Muscle of arm (tissue), 12 donors: ENCODE data around the gene KCNN1. TPM values are rescaled to one million over a fixed set of nuclear protein-coding genes. Genes with fewer than 3 reads are reported as not detected.

Source experiments
- DNase-seq: peaks from one replicate; pipeline ENCODE4 v3.0.0-alpha.2; 2013
- polyA plus RNA-seq, 12 donors: library from polyadenylated mRNA; unstranded; fragments of 120-200 nt; gene quantifications; one replicate each; pipeline ENCODE4 v1.2.1, GENCODE V29; 2013; ENCODE audit not compliant: insufficient read length in 12 of 12

KCNN1 gene
- polyA plus RNA-seq, 12 donors = 0.56 to 6.9 (median 1.0) TPM; not detected in 2

DNA sequence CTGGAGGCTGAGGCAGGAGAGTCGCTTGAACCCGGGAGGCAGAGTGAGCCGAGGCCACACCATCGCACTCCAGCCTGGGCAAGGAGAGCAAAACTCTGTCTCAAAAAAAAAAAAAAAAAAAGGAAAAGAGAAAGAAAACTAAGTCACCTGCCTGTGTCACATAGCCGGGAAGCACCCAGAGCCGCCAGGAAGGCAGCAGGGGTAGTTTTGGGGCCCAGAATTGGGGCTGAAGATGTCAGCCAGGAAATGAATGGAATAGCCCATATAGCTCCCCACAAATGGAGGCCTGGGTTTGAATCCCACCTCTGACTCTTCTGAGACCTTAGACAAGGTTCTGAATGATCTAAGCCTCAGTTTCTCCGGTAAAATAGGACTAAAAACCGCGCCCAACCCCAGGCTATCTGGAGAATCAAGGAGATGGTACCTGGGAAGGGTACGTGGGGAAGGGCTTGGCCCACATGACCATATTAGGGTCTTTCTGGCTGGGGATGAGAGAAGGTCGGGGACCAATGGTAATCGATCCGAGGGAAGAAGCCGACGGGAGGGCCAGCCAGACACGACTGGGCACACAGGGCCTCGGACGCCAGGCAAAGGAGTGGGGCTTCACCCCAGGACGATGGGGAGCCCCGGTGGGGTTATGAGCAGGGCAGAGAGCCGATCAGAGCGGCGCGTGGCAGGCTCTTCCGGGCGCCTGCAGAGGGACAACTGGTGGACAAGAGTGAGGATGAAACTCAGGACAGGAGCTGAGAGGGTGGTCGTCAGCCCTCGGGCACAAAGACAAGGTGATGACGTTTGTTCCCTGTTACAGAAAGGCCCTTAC, 19.7 kb upstream of the KCNN1 start:
- no peak for DNase-seq

DNA sequence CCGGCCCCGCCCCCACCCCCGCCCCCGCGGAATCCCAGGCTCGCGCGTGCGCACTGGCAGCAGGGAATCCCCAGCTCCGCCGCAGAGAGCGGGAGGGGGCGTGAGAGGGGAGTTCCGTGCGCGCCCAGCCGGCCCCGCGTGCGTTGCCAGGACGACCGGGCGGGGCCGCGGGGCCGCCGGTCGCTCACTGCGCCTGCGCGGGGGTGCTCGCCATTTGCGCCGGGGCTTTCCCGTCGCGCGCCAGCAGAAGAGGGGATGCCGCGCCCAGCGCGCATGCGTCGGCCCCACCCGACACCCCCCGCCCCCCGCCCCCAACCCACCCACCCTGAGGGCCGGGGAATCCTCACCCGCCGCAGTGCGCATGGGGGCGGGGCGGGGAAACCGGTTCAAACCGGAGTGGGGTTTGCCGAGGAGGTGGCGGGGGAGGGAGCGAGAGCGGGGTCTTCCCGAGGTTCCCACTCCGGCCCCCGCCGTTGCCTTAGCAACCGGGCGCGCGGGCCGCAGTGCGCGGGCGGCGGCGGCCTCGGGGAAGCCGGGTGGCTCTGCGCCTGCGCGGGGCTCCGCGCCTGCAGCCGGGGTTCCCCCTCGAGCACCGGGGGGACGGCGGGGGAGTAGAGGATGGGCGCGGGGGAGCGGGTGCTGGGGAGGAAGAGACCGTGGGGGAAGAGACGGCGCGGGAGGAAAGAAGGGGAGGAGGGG, 18.9 kb upstream of the KCNN1 start:
- DNase-seq = peak; percentile 93

DNA sequence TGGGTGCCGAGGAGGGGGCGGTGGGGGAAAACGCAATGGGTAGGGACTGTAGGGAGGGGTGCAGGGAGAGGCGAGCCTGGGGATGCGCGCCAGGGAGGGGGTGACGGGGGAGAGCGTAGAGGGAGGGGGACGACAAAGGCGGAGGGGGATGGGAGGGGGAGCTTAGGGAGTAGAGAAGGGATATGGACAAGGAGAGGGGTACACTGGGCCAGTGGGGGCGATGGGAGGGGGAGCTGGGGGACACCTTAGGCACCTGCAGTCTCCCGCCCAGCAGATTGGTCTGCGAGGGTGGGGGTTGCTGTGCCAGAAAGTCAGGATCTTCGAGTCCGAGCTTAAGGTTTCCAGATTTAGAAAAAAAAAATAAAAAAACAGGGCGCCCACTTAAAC, 18.4 kb upstream of the KCNN1 start:
- peak; percentile 48 for DNase-seq

DNA sequence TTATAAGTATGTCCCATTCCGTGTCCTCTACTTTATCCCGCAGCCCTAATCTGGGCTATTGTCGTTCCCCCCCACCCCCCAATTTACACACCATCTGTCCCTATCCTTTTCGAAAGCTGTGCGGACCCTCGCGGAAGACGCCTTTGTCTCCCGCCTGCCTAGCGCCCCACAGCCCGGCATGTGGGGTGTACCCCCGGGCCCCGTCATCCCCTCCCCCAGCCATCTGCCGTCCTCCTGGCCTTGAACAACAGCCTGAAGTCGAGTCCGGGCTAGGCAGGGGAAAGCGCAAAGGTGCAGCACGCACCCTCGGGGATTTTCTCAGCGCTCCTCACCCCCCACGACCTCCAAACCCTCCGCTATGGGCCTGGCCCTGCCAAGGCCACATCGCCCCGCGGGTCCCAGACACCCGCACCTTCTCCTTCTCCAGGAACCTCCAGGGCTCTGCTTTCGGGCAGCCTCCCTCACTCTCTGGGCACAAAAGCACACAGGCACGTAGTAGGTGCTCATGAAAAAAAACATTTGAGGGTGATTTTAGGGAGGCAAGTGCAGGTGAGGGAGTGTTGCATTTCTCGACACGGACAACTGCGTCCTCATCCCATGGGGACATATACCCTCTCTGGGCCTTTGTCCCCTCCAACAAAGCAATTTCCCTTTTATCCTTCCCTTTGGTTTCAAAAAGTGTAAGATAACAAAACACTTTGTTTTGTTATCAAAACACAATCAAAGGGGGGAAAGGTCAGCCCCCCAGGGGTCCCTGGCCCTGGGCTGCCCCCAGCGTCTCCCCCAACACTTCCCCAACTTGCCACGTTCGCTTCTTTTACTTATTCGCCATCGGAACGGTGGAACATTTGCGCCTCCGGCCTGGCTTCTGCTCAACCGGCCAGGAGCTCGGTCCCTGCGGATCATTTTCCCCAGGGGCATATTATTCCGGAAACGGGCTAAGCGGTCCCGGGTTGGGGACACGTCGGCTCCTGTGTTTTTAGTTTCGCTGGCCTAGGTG, 17.7 kb upstream of the KCNN1 start:
- no peak for DNase-seq

DNA sequence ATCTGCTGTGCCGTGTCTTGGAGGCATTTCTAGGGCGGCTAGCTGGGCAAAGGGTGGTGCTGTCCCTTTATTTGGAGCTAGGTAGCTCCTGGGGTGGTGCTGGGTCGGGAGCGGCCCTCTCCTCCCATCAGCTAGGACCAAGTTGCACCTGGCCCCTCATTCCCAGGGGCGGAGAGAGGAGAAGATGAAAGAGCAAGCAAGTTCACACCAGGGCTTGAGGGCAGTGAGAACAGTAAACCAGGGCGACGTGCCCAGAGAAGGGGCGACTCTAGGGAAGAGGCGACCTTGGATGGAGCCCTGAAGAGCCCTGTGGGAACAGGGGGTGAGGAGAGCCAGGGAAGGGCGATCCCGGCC, 17.0 kb upstream of the KCNN1 start:
- DNase-seq = no peak

DNA sequence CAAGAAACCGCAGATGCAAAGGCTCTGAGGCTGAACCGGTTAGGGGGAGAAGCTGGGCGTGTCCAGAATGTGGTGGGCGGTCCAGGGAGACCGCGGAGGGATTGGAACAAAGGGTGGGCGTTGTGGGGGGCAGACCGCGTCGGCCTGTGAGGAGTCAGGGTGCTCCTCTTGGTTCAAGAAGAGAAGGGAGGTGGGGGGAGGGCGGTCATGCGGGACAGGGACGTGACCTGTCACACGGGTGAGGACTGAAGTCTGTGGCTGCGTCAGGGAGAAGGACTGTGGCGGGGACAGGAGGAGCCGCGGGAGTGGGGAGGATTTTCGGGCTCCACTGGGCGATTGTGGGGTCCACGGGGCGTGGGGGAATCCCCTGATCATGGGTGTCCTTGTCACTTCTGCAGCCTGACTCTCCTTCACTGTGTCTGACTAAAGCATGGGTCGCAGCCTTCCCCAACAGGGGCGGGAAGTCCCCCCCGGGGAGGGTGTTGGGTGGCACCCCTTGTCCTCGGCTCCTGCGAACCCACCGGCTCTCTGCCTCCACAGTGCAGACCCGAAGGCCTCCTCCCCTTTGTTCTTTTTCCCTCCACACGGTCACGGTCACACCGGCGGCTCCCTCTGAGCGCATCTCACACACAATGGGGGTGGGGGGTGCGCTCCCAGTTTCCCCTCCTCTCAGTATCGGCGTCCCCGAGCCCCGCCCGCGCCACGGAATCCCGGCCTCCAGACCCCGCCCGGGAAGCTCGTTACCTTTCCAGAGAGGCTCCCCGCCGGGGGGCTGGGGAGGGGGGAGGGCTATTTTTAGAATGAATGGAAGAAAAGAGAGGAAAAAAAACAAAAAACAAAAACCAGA, 16.4 kb upstream of the KCNN1 start:
- no peak for DNase-seq

DNA sequence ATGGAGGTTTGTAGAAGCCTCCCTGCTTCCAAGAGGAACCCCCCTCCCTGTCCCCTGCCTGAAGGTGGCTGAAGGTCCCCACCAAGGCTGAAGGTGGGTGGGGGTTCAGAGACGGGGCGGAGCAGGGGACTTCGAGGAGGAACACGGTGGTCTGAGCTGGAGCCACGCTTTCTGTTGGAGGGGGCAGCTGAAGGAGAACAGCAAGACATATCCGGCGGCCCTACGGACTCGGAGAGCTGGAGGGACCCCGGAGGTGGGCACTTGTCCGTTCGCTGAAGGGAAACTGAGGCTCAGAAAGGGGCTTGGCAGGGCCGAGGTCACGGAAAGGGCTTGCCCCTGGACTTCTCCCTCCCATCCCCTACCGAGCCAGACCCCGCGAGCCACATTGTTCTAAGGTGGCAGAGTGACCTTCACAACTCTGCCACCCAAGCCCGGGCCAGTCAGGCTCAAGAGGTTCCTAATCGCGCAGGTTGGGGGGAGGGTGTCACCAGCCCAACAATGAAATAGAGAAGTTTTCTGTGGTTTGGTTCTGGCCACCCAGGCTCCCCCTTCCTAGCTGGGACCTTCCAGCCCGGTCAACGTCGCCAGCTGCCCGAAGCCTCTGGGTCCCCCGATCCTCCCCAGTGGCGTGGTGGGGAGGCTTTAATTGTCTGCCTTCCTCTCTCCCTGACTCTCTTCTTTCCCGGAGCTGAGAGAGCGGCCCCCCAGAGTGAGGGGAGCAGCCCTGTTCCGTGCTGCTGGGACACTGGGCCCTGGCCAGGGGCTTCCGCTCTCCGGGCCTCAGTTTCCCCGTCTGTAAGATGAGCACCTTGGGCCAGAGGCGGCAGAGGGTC, 15.5 kb upstream of the KCNN1 start:
- DNase-seq = no peak

DNA sequence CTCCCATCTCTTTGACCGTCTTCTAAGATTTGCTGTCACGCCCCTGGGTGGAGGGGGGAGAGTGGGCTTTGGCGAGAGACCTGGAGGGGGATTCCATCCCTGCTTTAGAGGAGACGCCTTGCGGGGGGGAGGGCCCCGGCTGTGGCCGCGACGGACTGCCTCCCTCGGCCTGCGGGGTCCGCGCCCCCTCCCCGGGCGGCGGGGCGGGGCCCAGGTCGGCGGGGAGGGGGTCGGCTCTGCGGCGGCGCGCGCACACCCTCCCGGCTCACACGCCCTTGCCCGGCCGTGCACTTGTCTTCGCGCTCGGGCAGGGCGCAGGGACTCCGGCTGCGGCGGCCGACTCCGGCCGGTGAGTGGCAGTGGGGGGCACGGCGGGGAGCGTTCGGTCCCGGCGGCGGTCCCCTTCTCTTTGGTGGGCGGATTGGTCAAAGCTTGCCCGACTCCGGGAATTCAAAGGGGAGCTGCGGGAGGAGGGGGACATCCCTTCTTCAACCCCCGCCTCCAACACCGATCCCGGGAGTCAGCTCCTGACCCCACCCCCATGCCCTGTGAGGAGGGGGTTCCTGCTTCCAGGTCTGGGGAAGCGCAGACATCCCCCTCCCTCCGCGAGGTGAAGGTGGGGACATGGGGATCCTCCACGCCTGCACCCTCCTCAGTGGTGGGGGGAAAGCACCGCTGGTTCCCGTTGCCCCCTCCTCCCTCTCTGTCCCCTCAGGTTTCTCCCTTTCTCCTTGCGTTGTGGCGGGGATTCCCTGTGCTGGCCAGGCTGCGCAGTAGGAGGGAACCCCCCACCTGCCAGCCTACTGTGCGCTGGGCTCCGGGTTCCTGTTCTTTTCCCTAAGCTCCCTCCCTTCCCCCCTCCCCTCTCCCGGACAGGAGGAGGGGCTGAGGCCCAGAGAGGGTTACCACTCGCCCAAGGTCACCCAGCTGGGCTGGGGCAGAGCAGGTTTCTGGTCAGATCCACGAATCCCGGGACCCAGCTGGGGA, 14.6 kb upstream of the KCNN1 start:
- DNase-seq = no peak

DNA sequence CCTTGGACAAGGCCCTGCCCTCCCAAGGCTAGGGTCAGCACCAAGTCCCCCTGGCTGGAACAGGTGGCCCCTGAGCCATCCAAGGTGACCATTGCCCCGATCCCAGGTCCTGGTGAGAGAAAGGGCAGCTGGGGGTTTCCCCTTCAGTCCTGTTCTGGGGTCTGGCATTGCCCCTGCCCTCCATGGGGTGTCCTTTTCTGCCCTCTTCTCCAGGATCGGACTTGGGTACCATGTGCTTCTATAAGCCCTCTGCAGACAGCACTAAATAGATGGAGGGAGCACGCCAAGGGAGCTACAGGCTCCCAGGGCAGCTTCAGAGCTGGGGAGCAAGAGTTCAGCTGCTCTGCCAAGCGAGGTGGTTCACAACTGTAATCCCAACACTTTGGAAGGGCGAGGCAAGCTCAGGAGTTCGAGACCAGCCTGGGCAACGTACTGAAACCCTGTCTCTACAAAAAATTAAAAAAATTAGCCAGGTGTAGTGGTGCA, 13.5 kb upstream of the KCNN1 start:
- no peak for DNase-seq

DNA sequence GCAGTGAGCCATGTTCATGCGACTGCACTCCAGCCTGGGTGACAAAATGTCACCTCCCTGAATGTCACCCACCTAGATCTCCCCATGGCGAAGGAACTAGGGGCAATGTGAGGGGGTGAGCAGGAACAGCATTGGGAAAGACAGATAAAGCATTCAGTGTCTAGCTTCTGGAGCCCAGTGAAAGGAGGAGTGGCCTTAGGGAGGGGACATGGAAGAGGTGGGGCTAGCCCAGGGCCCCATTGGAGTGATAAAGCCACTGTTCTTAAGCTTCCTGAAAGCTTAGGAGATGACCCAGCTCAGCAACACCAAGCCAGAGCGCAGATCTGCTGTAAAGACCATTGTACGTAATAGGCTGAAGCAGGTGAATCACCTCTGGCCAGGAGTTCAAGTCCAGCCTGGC, 13.0 kb upstream of the KCNN1 start:
- no peak for DNase-seq

DNA sequence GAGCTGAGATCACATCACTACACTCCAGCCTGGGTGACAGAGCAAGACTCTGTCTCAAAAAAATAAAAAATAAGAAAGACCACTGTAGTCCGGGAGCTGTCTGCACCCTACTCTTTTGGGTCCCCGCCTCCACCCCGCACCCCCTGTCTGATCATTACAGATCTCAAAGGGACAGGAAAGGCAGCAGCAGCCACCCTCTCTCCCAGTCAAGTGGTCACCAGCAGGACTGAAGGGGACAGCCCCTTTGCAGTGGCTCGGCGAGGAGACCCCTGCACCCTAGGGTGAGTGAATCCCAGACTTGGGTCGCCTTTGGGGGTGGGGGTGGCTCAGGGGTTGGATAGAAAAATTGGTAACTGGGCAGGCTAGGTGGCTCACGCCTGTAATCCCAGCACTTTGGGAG, 12.5 kb upstream of the KCNN1 start:
- DNase-seq = no peak

DNA sequence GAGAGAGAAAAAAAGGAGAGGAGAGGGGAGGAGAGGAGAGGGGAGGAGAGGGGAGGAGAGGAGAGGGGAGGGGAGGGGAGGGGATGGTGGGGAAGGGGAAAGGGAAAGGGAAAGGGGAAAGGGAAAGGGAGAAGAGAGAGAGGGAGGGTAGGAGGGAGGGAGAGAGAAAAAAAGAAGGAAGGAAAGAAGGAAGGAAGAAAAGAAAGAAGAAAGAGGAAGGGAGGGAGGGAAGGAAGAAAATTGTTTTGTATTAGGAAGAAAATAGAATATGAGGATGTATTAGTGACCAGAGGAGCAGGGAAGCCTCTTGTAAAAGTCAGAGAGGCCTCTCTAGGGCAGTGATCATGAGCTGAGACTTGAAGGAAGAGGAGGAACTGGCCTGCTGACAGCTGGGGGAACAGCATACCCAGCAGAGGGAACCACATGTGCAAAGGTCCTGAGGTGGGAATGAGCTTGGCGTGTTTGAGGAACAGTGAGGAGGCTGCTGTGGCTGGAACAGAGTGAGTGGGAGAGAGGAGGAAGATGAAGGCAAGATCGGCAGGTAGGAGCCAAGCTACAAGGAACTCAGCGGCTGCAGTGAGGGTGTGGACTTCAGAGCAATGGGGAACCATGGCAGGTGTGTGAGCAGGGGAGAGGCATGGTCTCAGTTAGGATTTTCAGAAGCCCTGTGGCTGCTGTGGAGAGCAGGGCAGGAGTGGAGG, 9.6 kb upstream of the KCNN1 start:
- no peak for DNase-seq

DNA sequence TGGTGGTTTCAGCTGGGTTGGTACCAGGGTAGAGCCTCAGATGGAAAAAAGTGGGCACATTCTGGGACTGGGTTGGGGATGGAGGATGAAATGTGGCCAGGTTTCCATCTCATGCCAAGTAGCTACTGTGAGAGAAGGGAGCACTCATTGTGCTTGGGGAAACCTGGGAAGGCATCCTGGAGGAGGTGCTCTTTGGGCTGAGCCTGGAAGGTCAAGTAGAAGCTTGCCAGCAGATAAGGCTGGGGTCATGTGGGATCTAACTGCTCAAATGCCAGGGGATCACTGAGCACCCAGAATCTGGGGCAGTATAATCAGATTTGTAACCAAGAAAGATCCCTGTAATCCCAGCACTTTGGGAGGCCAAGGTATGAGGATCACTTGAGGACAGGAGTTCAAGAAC, 9.0 kb upstream of the KCNN1 start:
- no peak for DNase-seq

DNA sequence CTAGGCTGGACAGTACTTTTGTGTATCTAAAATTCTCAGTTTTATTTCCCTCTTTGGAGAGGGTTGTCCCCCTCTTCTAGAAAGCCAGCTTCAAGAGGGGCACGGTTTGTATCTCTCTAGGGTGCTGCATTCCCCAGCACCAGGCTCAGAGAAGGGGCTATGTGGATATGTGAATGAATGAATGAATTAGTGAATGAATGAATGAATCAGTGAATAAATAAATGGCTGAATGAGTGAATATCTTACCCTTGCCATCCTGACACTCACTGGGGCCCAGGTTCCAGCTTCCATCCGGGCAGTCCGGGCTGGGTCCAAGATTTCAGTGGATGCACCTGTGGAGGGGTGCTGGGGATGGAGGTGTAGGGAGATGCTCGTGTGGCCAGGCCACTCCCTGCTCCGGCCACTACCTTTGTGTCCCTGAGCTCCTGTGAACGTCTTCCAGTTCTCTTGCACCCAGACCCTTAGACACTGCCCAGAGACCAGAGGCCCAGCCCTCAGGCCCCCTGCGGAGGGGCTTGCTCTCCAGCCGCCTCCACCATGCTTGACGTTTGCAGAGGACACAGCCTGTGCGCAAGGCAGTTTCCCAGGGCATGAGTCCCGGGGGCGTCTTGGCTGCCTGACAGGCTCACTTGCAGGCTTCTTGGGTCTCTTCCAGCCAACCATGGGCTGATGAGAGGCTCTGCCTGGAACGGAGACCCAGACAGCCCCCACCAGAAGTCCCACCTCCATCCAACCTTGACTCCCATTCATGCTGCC, 2.8 kb upstream of the KCNN1 start:
- DNase-seq = no peak

DNA sequence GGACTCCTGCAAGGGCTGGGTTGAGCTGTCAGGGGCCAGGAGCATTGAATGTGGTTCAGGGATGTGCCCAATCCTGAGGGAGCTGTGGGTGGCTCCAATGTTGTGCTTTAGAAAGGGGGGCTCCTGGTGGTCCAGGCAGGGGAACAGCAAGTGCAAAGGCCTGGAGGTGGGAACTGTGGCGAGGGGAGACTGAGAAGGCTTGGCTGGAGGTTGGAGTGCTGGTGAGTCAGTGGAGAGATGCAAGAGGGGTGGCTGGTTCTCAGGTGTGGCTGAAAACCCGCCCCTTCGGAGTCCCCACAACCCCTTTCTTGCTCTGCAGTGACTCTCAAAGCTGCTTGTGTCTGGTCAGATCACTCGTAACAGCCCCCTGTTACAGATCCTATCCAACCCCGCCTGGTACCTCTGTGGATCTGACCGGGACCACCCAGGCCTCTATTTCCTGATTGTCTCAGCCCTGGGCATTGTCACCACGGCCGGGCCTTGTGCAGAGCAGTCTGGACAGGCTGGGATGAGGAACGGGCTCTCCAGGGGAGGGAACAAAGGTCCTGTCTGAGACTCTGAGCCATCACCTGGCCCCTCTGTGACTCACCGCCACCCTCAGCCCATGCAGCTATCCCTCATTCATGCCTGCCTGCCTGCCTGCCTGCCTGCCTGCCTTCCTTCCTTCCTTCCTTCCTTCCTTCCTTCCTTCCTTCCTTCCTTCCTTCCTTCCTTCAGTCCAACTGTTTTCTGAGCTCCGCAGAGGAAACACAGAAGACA, 1.4 kb upstream of the KCNN1 start:
- no peak for DNase-seq

DNA sequence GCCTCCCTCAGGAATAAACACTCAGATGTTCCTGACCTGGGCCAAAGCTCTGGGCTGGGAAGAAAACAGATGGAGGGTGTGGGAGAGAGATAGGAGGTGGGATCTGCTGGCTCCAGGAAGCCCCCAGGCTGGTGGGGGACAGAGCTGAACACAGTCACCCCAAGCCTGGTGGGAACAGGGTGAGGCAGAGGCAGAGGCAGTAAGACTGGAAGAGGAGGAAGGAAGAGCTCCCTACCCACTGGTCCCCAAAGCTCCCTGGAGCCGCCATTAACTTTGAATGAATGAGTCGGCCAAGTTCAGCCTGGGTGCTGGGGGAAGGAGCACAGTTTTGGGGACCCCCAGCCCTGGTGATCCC, 801 bp upstream of the KCNN1 start:
- no peak for DNase-seq
